GM12878 (cell line): ENCODE measurements around the gene NKD1.

Experiments used
- CBX5 ChIP-seq: sonication (generic); IDR thresholded peaks from 2 replicates; pipeline ENCODE4 v1.6.1; 2016; ENCODE audit warnings: low read depth, moderate library complexity, mild to moderate bottlenecking, inconsistent platforms
- CREB1 ChIP-seq: IDR thresholded peaks from 2 replicates; pipeline ENCODE4 v1.6.1; 2012; ENCODE audit warnings: low read depth, mild to moderate bottlenecking, inconsistent platforms
- EP300 ChIP-seq, 2 experiments: fragments of 150-350 bp in 1 of 2; IDR thresholded peaks; 2 replicates each; pipeline ENCODE4 v1.6.1; 2011 to 2012; ENCODE audit warnings: low read depth in 2 of 2, low read length in 2 of 2, borderline replicate concordance in 1 of 2, improper control_type of control experiment in 1 of 2, inconsistent platforms in 1 of 2; ENCODE audit not compliant: control insufficient read depth in 1 of 2
- ESRRA ChIP-seq: IDR thresholded peaks from 2 replicates; pipeline ENCODE4 v1.6.1; 2012; ENCODE audit warnings: mild to moderate bottlenecking, low read length, improper control_type of control experiment
- EZH2 ChIP-seq: IDR thresholded peaks from 2 replicates; pipeline ENCODE4 v1.6.1; 2012; ENCODE audit warnings: low read depth, mild to moderate bottlenecking, control low read depth, inconsistent platforms, low read length, borderline replicate concordance; ENCODE audit not compliant: control insufficient read depth
- PAX5 ChIP-seq: IDR thresholded peaks from 2 replicates; pipeline ENCODE4 v1.6.1; 2011; ENCODE audit warnings: low read depth, low read length, borderline replicate concordance
- SRF ChIP-seq, 2 experiments: IDR thresholded peaks; 2 replicates each; pipeline ENCODE4 v1.6.1; 2011; ENCODE audit warnings: low read depth in 2 of 2, low read length in 2 of 2, mild to moderate bottlenecking in 1 of 2, moderate library complexity in 1 of 2
- TAF1 ChIP-seq: IDR thresholded peaks from 2 replicates; pipeline ENCODE4 v1.6.1; 2011; ENCODE audit warnings: mild to moderate bottlenecking, low read depth, low read length, borderline replicate concordance

DNA sequence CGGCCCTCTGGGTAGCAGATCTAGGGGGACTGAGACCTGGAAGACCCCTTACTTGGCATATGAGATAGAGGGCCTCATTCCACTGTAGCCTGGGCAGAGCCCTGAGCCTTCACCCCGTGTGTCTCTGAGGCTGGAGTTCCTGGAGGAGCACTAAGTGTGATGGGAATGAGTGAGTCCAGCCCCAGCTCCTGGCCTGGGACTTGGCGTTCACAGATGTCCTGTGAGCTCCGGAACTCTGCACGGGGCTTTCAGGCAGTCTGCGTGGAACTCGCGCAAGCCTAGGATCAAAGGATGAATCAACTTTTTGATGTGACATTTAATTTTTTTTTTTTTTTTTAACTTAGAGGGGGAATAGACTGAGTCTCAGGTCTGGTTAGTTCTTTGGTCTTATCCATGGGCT lies 1.8 kb downstream of the NKD1 start:
- TF ChIP-seq PAX5 (no peak), CBX5 (no peak), SRF (IDR thresholded peaks at IDR 0.05; ENCODE audit: low read depth in 2 of 2, low read length in 2 of 2) (no peak), ESRRA (no peak), EP300 (IDR thresholded peaks at IDR 0.05; ENCODE audit: borderline replicate concordance in 1 of 2, control insufficient read depth in 1 of 2, low read depth in 2 of 2, low read length in 2 of 2) (no peak), CREB1 (no peak), EZH2 (no peak), TAF1 (no peak)
